PFSK-1 (cell line): ENCODE data around the gene KIF20B.

Experiments
- FOXP2 ChIP-seq: optimal IDR thresholded peaks from 2 replicates; pipeline ENCODE3; 2011; ENCODE audit warnings: borderline replicate concordance, control low read depth, inconsistent platforms; ENCODE audit not compliant: insufficient read depth; ENCODE audit errors: extremely low read length, extremely low read depth
- POLR2AphosphoS5 ChIP-seq: IDR thresholded peaks from 2 replicates; pipeline ENCODE4 v1.6.1; 2012; ENCODE audit warnings: low read depth, mild to moderate bottlenecking, control low read depth, low read length, moderate library complexity
- SIN3A ChIP-seq: IDR thresholded peaks from 2 replicates; pipeline ENCODE4 v1.6.1; 2012; ENCODE audit warnings: mild to moderate bottlenecking, low read length, moderate library complexity, borderline replicate concordance; ENCODE audit not compliant: insufficient read depth
- TAF1 ChIP-seq: IDR thresholded peaks from 2 replicates; pipeline ENCODE4 v1.6.1; 2012; ENCODE audit warnings: low read length, control low read depth, borderline replicate concordance; ENCODE audit not compliant: insufficient read depth
- TF ChIP-seq, protein P1 (sequence below), 2 experiments: IDR thresholded peaks; 2 replicates each; pipeline versions ENCODE4 v1.6.1 to v1.8.0; 2011 to 2012; ENCODE audit warnings: low read depth in 2 of 2, low read length in 2 of 2, control low read depth in 1 of 2, inconsistent platforms in 1 of 2, mild to moderate bottlenecking in 1 of 2, moderate library complexity in 1 of 2; ENCODE audit not compliant: insufficient read depth in 1 of 2

The KIF20B gene

DNA sequence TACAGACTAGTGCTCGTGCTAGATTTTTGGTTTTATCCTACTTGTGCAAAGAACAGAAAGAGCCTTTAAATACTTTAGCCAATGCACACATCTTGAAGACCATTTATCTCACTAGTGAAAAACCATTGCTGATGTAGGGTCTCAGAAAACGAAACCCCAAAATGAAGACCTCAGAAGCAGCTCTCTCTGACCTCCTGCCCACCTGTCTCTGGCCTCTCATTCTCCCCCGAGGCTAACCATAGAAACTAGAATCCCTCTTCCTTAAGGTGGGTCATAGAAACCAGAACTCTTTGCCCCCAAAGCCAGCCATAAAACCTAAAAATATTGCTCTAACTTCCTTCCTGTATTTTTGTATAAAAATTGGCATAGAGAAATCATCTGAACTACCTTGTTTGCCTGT lies 112.2 kb downstream of the KIF20B start:
- TF ChIP-seq, protein P1, sequence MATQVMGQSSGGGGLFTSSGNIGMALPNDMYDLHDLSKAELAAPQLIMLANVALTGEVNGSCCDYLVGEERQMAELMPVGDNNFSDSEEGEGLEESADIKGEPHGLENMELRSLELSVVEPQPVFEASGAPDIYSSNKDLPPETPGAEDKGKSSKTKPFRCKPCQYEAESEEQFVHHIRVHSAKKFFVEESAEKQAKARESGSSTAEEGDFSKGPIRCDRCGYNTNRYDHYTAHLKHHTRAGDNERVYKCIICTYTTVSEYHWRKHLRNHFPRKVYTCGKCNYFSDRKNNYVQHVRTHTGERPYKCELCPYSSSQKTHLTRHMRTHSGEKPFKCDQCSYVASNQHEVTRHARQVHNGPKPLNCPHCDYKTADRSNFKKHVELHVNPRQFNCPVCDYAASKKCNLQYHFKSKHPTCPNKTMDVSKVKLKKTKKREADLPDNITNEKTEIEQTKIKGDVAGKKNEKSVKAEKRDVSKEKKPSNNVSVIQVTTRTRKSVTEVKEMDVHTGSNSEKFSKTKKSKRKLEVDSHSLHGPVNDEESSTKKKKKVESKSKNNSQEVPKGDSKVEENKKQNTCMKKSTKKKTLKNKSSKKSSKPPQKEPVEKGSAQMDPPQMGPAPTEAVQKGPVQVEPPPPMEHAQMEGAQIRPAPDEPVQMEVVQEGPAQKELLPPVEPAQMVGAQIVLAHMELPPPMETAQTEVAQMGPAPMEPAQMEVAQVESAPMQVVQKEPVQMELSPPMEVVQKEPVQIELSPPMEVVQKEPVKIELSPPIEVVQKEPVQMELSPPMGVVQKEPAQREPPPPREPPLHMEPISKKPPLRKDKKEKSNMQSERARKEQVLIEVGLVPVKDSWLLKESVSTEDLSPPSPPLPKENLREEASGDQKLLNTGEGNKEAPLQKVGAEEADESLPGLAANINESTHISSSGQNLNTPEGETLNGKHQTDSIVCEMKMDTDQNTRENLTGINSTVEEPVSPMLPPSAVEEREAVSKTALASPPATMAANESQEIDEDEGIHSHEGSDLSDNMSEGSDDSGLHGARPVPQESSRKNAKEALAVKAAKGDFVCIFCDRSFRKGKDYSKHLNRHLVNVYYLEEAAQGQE (IDR thresholded peaks at IDR 0.05; ENCODE audit: insufficient read depth in 1 of 2, low read depth in 2 of 2, low read length in 2 of 2): no peak
- TF ChIP-seq FOXP2 (no peak), POLR2AphosphoS5 (no peak), SIN3A (no peak), TAF1 (no peak)

DNA sequence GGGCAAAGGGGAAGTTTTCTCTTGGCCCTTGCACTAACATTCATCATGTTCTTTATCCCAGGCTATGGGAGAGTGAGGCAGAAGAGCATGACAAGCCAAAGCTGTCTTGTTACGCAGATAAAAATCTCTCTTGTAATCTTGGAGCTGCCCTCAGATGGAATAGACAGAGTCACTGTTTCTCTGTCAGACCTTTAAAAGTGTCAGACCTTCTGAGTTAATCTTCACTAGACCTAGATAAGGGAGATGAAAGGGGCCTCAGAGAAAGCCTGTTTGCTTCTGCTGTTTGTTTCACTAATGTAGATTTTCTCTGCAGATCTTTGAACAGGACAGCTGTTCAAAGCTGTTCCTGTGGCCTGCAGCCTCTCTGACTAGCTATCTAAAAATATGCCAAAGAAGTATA lies 112.9 kb downstream of the KIF20B start:
- no peak for TF ChIP-seq SIN3A
- no peak for TF ChIP-seq FOXP2
- no peak for TF ChIP-seq TAF1
- TF ChIP-seq, protein P1 (IDR thresholded peaks at IDR 0.05; ENCODE audit: insufficient read depth in 1 of 2, low read depth in 2 of 2, low read length in 2 of 2): no peak
- TF ChIP-seq POLR2AphosphoS5: no peak

DNA sequence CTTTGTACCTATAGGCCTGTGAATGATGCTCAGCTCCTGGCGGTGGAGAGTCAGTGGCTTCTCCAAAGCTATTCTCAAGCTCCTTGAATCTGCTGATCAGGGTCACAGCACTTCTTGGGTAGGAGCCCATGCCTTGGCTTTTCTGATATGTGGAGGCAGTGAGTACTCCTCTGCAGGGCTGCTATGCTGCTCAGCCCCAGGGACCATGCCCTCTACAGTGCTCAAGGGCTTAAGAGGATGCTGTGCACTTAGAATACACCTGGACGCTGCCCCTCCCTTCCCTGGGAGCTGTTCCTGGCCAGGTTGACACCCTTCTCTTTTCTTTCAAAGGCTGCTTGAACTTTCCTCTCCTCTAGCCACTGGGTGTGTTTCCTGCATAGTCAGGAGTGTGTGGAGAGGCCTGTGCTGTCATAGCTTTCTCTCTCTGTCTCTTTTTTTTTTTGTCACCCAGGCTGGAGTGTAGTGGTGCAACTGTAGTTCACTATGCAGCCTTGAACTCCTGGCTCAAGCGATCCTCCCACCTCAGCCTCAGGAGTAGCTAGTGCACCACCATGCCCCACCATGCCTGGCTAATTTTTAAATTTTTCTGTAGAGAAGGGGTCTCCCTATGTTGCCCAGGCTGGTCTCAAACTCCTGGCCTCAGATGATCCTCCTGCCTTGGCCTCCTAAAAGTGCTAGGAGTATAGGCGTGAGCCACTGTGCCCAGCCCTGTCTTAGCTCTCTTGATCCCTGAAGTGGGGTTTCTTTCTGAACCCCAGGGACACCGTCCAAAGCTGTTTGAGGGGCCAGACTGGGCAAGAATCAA lies 113.9 kb downstream of the KIF20B start:
- TF ChIP-seq SIN3A (no peak), FOXP2 (no peak), TAF1 (no peak), POLR2AphosphoS5 (no peak)
- TF ChIP-seq, protein P1 (IDR thresholded peaks at IDR 0.05; ENCODE audit: insufficient read depth in 1 of 2, low read depth in 2 of 2, low read length in 2 of 2): no peak
